HG03565 (cell line): ENCODE measurements around the gene CBFA2T3.

ENCODE experiments used
- ATAC-seq: cut with Tn5 transposase; IDR thresholded peaks from one replicate; pipeline ENCODE4 v1.9.1; 2021; ENCODE audit warnings: mild to moderate bottlenecking, moderate library complexity; ENCODE audit not compliant: unreplicated experiment

Gene CBFA2T3

DNA sequence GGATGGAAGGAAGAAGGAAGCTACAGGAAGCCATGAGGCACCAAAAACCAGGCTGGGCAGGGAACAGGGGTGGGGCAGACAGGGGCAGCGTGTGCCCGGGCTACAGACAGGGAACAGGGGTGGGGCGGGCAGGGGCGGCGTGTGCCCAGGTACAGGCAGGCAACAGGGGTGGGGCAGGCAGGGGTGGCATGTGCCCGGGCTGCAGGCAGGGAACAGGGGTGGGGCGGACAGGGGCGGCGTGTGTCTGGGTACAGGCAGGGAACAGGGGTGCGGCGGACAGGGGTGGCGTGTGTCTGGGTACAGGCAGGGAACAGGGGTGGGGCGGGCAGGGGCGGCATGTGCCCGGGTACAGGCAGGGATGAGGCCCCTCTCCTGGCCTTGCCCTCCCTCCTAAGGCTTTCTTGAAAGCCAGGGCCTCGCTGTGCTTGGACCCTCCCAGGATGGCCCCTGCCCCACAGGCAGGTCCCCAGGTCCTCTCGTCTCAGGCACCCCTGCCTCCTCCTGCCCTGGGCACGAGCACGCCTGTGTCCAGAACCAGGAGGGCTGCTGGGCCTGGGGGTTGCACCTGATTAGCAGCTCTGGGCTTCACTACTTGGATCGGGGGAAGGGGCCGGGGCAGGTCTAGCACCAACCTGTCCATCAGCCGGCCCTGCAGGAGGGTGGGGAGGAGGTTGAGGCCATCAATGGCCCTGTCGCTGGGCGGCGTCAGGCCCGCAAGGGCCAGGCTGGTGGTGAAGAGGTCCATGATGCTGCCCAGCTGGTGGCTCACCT lies 150.8 kb downstream of the CBFA2T3 start:
- ATAC-seq: no peak

DNA sequence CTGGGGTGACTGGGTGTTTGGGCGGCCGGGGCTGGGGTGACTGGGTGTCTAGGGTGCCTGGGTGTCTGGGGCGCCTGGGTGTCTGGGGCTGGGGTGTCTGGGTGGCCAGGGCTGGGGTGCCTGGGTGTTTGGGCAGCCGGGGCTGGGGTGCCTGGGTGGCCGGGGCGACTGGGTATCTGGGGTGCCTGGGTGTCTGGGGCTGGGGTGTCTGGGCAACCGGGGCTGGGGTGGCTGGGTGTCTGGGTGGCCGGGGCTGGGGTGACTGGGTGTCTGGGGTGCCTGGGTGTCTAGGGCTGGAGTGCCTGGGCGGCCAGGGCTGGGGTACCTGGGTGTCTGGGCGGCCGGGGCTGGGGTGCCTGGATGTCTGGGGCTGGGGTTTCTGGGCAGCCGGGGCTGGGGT lies 151.9 kb downstream of the CBFA2T3 start:
- ATAC-seq: no peak
